Ishikawa (cell line): ENCODE data around the gene GPR39.

Source experiments
- CEBPB ChIP-seq: IDR thresholded peaks from 2 replicates; pipeline ENCODE4 v1.6.1; 2012
- CREB1 ChIP-seq: IDR thresholded peaks from 2 replicates; pipeline ENCODE4 v1.6.1; 2012; ENCODE audit warnings: low read depth
- EP300 ChIP-seq: IDR thresholded peaks from 2 replicates; pipeline ENCODE4 v1.6.1; 2012; ENCODE audit warnings: borderline replicate concordance
- FOXM1 ChIP-seq: IDR thresholded peaks from 2 replicates; pipeline ENCODE4 v1.6.1; 2012; ENCODE audit warnings: low read depth, borderline replicate concordance
- NFIC ChIP-seq: IDR thresholded peaks from 2 replicates; pipeline ENCODE4 v1.6.1; 2012
- RAD21 ChIP-seq: IDR thresholded peaks from 2 replicates; pipeline ENCODE4 v1.6.1; 2012; ENCODE audit warnings: low read depth
- TAF1 ChIP-seq: IDR thresholded peaks from 2 replicates; pipeline ENCODE4 v1.6.1; 2012; ENCODE audit warnings: low read depth, mild to moderate bottlenecking
- TCF12 ChIP-seq: IDR thresholded peaks from 2 replicates; pipeline ENCODE4 v1.6.1; 2012; ENCODE audit warnings: low read depth
- TEAD4 ChIP-seq: IDR thresholded peaks from 2 replicates; pipeline ENCODE4 v1.6.1; 2012
- YY1 ChIP-seq: IDR thresholded peaks from 2 replicates; pipeline ENCODE4 v1.6.1; 2012; ENCODE audit warnings: low read depth
- ZBTB7A ChIP-seq: IDR thresholded peaks from 2 replicates; pipeline ENCODE4 v1.6.1; 2012; ENCODE audit warnings: low read depth
- TF ChIP-seq, protein P1 (sequence below): IDR thresholded peaks from 2 replicates; pipeline ENCODE4 v1.6.1; 2012; ENCODE audit warnings: low read depth, mild to moderate bottlenecking
- TF ChIP-seq, protein P2 (sequence below): IDR thresholded peaks from 2 replicates; pipeline ENCODE4 v1.6.1; 2012
- TF ChIP-seq, protein P3 (sequence below): IDR thresholded peaks from 2 replicates; pipeline ENCODE4 v1.6.1; 2012

DNA sequence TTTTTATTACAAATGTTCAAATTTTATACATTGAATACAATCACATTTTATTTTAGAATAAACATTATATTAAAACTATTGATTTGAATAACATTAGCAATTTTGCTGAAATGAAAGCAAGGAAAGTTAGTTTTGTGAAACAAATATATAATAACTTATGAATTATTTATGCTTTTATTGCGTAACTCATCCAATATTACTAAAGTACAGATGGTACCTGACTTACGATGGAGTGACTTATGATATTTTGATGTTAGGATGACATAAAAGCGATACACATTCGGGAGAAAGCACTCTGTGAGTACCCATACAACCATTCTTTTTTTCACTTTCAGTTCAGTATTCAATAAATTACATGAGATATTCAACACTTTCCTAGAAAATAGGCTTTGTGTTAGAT, 26.5 kb downstream of the GPR39 start:
- TF ChIP-seq, protein P1, sequence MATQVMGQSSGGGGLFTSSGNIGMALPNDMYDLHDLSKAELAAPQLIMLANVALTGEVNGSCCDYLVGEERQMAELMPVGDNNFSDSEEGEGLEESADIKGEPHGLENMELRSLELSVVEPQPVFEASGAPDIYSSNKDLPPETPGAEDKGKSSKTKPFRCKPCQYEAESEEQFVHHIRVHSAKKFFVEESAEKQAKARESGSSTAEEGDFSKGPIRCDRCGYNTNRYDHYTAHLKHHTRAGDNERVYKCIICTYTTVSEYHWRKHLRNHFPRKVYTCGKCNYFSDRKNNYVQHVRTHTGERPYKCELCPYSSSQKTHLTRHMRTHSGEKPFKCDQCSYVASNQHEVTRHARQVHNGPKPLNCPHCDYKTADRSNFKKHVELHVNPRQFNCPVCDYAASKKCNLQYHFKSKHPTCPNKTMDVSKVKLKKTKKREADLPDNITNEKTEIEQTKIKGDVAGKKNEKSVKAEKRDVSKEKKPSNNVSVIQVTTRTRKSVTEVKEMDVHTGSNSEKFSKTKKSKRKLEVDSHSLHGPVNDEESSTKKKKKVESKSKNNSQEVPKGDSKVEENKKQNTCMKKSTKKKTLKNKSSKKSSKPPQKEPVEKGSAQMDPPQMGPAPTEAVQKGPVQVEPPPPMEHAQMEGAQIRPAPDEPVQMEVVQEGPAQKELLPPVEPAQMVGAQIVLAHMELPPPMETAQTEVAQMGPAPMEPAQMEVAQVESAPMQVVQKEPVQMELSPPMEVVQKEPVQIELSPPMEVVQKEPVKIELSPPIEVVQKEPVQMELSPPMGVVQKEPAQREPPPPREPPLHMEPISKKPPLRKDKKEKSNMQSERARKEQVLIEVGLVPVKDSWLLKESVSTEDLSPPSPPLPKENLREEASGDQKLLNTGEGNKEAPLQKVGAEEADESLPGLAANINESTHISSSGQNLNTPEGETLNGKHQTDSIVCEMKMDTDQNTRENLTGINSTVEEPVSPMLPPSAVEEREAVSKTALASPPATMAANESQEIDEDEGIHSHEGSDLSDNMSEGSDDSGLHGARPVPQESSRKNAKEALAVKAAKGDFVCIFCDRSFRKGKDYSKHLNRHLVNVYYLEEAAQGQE = no peak
- TF ChIP-seq RAD21 = no peak
- TF ChIP-seq EP300 = no peak
- TF ChIP-seq ZBTB7A = no peak
- no peak for TF ChIP-seq FOXM1
- TF ChIP-seq TAF1 = no peak
- TF ChIP-seq NFIC = no peak
- no peak for TF ChIP-seq CREB1
- no peak for TF ChIP-seq CEBPB
- TF ChIP-seq, protein P2, sequence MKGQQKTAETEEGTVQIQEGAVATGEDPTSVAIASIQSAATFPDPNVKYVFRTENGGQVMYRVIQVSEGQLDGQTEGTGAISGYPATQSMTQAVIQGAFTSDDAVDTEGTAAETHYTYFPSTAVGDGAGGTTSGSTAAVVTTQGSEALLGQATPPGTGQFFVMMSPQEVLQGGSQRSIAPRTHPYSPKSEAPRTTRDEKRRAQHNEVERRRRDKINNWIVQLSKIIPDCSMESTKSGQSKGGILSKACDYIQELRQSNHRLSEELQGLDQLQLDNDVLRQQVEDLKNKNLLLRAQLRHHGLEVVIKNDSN = no peak
- TF ChIP-seq YY1 = no peak
- TF ChIP-seq TCF12 = no peak
- no peak for TF ChIP-seq TEAD4
- TF ChIP-seq, protein P3, sequence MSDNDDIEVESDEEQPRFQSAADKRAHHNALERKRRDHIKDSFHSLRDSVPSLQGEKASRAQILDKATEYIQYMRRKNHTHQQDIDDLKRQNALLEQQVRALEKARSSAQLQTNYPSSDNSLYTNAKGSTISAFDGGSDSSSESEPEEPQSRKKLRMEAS = no peak
